Mucosa of descending colon (tissue), 3 donors: ENCODE measurements around the gene ZNF385A. TPM values are rescaled to one million over a fixed set of nuclear protein-coding genes. Genes with fewer than 3 reads are reported as not detected.

Experiments used
- ATAC-seq: fragments of 200-7000 bp; cut with Tn5 transposase; one replicate; pipeline ENCODE4 v1.9.1; 2020; ENCODE audit warnings: mild to moderate bottlenecking, moderate library complexity
- DNase-seq, 3 donors: peaks; one replicate each; pipeline ENCODE4 v3.0.0-alpha.2; 2020
- H3K36me3 ChIP-seq: fragments of 200-600 bp; one replicate; pipeline ENCODE4 v1.8.0; 2021; ENCODE audit warnings: low read depth, mild to moderate bottlenecking
- H3K4me1 ChIP-seq: fragments of 200-600 bp; one replicate; pipeline ENCODE4 v1.8.0; 2021; ENCODE audit warnings: low read depth, mild to moderate bottlenecking
- H3K4me3 ChIP-seq: fragments of 200-600 bp; one replicate; pipeline ENCODE4 v1.8.0; 2021; ENCODE audit warnings: mild to moderate bottlenecking
- H3K9me3 ChIP-seq: fragments of 200-600 bp; one replicate; pipeline ENCODE4 v1.8.0; 2021; ENCODE audit warnings: mild to moderate bottlenecking
- intact Hi-C, 2 donors: fragments of 100-400 bp; cut with DNase I in 1 of 2; cut with micrococcal nuclease in 1 of 2; formaldehyde crosslinking; loops; one replicate each; pipeline versions ENCODE4 v1.11.0 to v1.11.1; 2022; cut with DNase I, micrococcal nuclease
- long read RNA-seq, 2 donors: library from polyadenylated mRNA; unstranded; transcript quantifications; one replicate each; pipeline ENCODE4 v2.0.0, GENCODE V29; 2019 to 2021
- total RNA-seq, 3 donors: library from RNA; stranded (reverse); fragmentation: NEBNext Ultra II Directional in 2 of 3; extraction: Animal tissue kit (Norgen Biotek cat#: 25700) in 2 of 3; gene quantifications; one replicate each; pipeline versions ENCODE4 v1.2.1 to v1.2.4, GENCODE V29; 2021 to 2023
- TF ChIP-seq, protein P1 (sequence below): fragments of 200-600 bp; IDR thresholded peaks from one replicate; pipeline ENCODE4 v1.8.0; 2022; ENCODE audit warnings: antibody characterized with exemption, mild to moderate bottlenecking
- donor health status: DM: no; HTN: no; CAD: no; lungs with moderate emphysema.
- donor health status: DM: no; HTN: no; CAD: no.
- donor health status: DM: no; HTN: yes; CAD: no.

ZNF385A gene, protein sequence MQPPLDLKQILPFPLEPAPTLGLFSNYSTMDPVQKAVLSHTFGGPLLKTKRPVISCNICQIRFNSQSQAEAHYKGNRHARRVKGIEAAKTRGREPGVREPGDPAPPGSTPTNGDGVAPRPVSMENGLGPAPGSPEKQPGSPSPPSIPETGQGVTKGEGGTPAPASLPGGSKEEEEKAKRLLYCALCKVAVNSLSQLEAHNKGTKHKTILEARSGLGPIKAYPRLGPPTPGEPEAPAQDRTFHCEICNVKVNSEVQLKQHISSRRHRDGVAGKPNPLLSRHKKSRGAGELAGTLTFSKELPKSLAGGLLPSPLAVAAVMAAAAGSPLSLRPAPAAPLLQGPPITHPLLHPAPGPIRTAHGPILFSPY
- 10 to 100 TPM in 2 of 3 donors, 1 to 10 TPM in 1; 3.5 to 15.0 (median 10.4) TPM for total RNA-seq
- long read RNA-seq, donor 1, partial matches to known transcripts = 0 of 10 reads
- long read RNA-seq, donor 1, other reads (novel, unspliced or antisense) = 8 of 10 reads
- long read RNA-seq, donor 2, partial matches to known transcripts = 0 of 2 reads
- long read RNA-seq, donor 2, other reads (novel, unspliced or antisense) = 2 of 2 reads

DNA sequence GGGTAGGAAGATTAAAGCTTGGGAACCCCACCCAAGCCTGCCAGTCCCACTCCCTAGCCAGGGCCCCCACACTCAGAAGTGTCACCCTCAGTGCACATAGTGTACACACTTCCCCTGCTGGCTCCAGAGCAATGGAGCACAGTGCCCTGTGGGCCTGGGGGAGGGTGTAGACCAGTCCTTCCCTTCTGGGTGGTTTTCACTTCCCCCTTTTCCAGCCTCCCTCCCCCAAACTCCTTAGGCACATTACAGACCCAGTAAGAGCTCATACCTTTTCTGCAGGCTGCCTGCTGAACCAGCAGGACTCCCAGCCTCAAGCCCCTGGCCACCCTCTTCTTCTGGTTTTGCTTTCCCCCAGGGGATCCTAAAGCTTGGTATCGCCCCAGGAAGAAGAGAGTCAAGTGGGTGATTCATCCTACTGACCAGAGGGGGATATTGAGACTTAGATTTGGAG is at the start of gene ZNF385A:
ZNF385A (minus strand) TSS at position 143 of the 451 bp plus-strand sequence. CDS start 219 bp downstream, outside the sequence.
- Histone ChIP-seq H3K4me3 (no peak within 1 kb of the TSS), H3K36me3 (no peaks in the 10 kb centered on the region), H3K9me3 (no peaks in the 10 kb centered on the region), H3K4me1 (peaks cover 2% of the 10 kb centered on the region)
- TF ChIP-seq, protein P1, sequence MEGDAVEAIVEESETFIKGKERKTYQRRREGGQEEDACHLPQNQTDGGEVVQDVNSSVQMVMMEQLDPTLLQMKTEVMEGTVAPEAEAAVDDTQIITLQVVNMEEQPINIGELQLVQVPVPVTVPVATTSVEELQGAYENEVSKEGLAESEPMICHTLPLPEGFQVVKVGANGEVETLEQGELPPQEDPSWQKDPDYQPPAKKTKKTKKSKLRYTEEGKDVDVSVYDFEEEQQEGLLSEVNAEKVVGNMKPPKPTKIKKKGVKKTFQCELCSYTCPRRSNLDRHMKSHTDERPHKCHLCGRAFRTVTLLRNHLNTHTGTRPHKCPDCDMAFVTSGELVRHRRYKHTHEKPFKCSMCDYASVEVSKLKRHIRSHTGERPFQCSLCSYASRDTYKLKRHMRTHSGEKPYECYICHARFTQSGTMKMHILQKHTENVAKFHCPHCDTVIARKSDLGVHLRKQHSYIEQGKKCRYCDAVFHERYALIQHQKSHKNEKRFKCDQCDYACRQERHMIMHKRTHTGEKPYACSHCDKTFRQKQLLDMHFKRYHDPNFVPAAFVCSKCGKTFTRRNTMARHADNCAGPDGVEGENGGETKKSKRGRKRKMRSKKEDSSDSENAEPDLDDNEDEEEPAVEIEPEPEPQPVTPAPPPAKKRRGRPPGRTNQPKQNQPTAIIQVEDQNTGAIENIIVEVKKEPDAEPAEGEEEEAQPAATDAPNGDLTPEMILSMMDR = no peak
- peak; percentile 34 for ATAC-seq
- intact Hi-C loops = no loop called here
- no peak for DNase-seq

DNA sequence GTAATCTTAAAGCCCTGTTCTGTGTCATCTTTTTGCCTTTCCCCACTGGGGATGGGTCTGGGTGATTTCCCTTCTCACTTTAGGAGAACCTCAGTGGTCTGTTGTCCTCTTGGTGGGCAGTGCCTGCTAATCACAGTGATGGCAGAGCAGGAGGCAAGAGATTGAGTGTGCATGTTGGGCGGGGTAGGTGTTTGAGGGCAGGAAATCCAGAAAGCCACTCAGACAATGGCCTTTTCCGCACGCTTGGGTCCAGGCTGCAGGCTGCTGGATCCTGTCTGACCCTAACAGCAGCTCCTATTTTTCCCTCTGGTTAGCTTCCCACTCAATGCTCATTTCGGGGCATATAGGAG is 48.3 kb upstream of the ZNF385A start:
- no peak for DNase-seq
- Histone ChIP-seq H3K4me1 (peaks cover 12% of the 10 kb centered on the region), H3K36me3 (no peaks in the 10 kb centered on the region), H3K9me3 (no peaks in the 10 kb centered on the region), H3K4me3 (no peak overlapping the region)
- intact Hi-C loops = no loop called here
- TF ChIP-seq, protein P1 = no peak
- no peak for ATAC-seq

DNA sequence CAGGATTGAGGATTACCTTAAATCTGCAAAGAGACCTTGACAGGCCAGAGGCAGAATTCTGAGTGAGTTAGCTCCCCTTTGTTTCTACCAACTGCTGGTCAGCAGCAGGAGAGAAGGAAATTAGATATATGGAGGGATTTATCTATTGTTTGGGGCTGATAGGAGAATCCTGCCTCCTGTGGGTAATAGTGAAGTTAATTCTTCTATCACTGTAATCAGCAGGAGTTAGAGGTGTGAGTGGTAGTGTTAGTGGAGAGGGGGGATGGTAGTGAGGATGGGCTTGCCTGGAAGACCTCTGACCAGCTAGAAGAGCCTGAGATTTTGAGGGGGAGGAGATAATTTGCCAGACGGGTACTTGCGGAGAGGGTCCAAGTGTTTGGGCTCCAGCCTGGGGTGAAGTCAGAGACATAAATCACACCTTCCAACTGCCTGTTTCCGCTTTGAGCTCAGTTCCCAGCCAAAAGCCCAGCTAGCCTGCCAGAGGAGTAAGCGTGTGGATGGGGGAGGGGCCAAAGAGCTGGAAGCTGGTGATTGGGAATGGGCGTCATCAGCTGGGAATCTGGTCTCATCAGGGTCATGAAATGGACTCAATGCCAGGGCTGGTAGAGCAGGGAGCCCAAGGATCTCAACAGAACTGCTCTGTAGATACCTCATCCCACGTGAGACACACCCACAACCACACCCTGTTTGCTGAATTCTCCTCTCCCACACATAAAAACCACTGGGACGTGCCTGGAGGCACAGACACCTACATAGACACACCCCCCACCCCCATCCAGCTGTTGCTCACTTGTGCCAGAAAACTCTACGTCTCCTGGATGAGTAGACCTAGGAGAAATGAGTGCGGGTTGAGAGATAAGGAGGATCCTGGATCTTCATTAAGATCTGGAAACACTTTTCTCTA is 47.6 kb upstream of the ZNF385A start:
- Histone ChIP-seq H3K4me3 (no peak overlapping the region), H3K9me3 (no peaks in the 10 kb centered on the region), H3K4me1 (peaks cover 12% of the 10 kb centered on the region), H3K36me3 (no peaks in the 10 kb centered on the region)
- DNase-seq (peak in 1 of 3 donors; percentile 45), ATAC-seq (peak; percentile 46)
- intact Hi-C loops = no loop called here
- TF ChIP-seq, protein P1 = no peak

DNA sequence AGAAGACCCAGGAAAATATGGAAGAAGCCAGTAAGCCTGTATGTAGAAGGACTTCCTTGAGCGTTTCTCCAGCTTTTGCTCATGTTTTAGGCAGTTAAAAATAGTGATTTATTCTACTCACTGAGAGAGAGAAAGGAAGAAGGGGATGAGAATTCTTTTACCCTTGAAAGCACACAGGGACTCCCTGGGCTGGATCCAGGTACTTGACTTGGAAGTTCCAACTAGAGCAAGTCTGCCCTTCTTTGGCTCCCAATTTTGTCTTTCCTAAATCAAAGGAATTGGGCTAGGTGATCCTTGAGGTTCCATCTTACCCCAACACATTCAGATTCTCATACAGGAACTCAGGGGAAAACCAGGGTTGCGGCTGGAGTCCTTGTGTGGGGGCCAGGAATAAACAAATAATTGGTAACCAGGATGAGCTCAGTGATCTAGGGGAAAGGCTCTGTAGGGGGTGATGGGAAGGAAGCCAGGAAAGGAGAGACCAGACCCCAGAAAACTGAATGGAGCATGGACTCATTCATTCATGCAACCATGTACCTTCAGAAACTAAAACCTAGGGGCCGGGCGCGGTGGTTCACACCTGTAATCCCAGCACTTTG is 46.0 kb upstream of the ZNF385A start:
- DNase-seq (no peak), ATAC-seq (no peak)
- intact Hi-C loops = no loop called here
- Histone ChIP-seq H3K9me3 (no peaks in the 10 kb centered on the region), H3K4me3 (no peak overlapping the region), H3K36me3 (no peaks in the 10 kb centered on the region), H3K4me1 (peaks cover 12% of the 10 kb centered on the region)
- TF ChIP-seq, protein P1 = no peak

DNA sequence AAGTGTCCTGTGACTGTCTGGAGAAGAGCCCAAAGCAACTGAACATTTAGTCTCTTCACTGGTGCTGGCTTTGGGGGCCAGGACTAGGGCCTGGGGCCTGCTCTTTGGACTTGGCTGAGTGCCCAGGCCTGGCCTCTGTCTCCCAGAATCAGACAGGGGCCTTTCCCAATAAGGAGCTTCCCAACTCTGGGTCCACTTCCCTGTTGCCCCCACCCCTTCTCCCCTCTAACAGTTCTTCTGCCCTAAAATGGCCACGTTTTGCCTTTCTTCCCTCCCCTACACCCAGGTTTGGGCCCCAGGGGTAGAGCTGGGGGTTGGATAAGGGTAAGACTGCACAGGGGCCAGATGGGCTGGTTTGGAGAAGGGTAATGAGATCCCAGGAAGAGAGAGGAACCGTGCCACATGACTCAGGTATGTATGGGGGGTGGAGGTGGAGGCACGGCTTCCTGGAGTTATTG is 44.5 kb upstream of the ZNF385A start:
- DNase-seq (no peak), ATAC-seq (no peak)
- Histone ChIP-seq H3K4me1 (peaks cover 12% of the 10 kb centered on the region), H3K36me3 (no peaks in the 10 kb centered on the region), H3K9me3 (no peaks in the 10 kb centered on the region), H3K4me3 (no peak overlapping the region)
- TF ChIP-seq, protein P1 = no peak
- intact Hi-C loops = no loop called here
